ENCODE results near the gene NTMT1. TPM values are rescaled to one million over a fixed set of nuclear protein-coding genes. Genes with fewer than 3 reads are reported as not detected.
A peak's percentile ranks its signal among the peaks of the same experiment; 100 is the strongest.

Gene NTMT1
- total RNA-seq, 1 donor from 2014 or later: 15.5 TPM

DNA sequence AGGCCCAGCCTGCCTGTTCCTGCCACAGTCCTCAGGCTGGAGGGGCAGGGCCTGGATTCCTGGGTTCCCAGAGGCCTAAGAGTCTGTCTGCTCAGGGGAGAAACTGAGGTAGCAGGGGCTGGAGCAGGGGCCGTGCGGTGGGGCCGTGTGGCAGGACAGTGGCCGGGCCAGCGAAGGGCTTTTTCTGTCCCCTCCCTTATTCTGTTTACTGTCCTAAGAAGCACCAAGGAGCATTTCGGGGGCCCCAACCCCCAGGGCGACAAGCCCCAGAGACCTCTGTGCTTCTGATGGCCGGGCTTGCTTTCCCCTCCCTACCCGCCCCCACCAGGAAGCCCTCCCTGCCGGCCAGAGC lies 22.8 kb downstream of the NTMT1 start:
- Histone ChIP-seq H3K27ac (peak overlapping the region; percentile 80), H3K4me3 (no peak overlapping the region), H3K4me1 (peaks cover 38% of the 10 kb centered on the region), H3K36me3 (no peaks in the 10 kb centered on the region), H3K9me3 (no peaks in the 10 kb centered on the region), H3K27me3 (no peaks in the 10 kb centered on the region)
- intact Hi-C loops (cut with DNase I): no loop called here
- DNase-seq (ENCODE audit: extremely low spot score in 2 of 2): no peak
- TF ChIP-seq POLR2A (IDR thresholded peaks at IDR 0.05): no peak
- TF ChIP-seq, protein P1, sequence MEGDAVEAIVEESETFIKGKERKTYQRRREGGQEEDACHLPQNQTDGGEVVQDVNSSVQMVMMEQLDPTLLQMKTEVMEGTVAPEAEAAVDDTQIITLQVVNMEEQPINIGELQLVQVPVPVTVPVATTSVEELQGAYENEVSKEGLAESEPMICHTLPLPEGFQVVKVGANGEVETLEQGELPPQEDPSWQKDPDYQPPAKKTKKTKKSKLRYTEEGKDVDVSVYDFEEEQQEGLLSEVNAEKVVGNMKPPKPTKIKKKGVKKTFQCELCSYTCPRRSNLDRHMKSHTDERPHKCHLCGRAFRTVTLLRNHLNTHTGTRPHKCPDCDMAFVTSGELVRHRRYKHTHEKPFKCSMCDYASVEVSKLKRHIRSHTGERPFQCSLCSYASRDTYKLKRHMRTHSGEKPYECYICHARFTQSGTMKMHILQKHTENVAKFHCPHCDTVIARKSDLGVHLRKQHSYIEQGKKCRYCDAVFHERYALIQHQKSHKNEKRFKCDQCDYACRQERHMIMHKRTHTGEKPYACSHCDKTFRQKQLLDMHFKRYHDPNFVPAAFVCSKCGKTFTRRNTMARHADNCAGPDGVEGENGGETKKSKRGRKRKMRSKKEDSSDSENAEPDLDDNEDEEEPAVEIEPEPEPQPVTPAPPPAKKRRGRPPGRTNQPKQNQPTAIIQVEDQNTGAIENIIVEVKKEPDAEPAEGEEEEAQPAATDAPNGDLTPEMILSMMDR (IDR thresholded peaks at IDR 0.05): no peak
- TF ChIP-seq POLR2AphosphoS5 (IDR thresholded peaks at IDR 0.05; ENCODE audit: insufficient read depth in 1 of 2, low read depth in 1 of 2): no peak

DNA sequence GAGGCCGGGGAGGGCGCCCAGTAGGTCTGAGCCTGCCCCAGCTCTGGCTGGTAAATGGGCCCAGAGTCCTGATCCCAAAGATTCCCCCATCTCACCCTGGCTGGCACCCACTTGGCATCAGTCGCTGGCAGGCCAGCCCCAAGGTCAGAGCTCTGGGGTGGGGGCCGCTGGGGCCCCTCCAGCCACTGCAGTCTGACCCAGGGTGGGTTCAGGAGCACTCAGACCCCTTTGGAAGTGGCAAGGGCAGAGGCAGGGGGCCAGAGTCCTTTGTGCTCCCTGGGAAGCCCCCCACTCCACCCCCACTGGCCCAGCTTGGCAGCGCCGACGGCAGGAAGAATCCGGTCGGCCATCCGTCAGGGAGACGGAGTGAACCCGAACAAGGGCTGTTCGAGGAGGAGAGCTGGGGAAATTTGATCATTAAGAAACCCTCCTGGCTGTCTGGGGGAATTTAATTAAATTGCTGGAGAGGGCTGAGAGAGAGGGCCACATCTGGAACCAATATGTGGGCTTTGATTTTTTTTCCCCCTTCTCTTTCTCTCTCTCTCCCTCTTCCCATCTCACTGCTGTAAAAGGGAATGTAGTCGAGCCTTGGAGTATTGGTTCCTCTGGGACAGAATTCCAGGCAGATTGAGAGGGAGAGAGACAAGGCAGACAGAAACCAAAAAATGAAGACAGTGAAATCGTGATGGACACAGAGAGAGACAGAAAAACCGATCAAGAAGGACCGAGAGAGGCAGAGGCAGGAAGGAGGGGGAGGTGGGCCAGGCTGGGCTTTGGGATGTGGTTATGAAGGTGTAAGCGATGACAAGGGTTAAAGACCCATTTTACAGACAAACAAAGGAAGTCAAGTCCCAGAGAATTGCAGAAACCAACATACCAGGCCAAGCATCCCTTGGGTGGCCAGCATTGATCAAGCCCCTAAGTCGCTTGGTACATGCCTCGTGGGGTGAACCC lies 24.0 kb downstream of the NTMT1 start:
- Histone ChIP-seq H3K27me3 (no peaks in the 10 kb centered on the region), H3K36me3 (no peaks in the 10 kb centered on the region), H3K4me3 (no peak overlapping the region), H3K9me3 (no peaks in the 10 kb centered on the region), H3K4me1 (peaks cover 33% of the 10 kb centered on the region), H3K27ac (peak overlapping the region; percentile 80)
- no peak for TF ChIP-seq POLR2A (IDR thresholded peaks at IDR 0.05)
- TF ChIP-seq, protein P1 (IDR thresholded peaks at IDR 0.05): no peak
- TF ChIP-seq POLR2AphosphoS5 (IDR thresholded peaks at IDR 0.05; ENCODE audit: insufficient read depth in 1 of 2, low read depth in 1 of 2): no peak
- intact Hi-C loops (cut with DNase I): no loop called here
- DNase-seq (ENCODE audit: extremely low spot score in 2 of 2): no peak

DNA sequence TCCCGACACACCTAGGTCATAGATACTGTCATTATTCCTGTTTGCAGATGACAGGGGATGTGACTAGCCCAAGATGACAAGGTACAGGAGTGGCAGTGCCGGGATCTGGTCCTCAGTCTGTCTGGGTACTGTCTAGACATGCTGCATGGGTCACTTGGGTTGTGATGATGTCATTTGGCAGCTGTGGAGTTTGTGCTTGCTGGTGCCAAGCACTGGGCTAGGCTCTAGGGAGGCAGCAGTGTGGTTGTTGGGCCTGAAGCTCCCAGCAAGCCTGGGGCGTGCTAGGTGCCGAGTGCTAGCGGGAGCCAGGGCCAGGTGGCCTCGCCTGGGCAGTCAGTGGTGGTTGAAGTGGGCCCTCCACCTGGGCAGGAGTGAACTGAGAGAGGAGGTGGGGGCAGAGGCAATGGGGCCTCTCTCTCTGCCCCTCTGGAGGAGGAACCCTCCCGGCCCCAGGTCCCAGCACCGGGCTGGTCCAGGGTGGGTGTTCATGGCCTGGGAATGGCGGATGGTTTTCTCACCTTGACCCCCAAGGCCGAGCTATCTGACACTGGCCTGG lies 24.8 kb downstream of the NTMT1 start:
- Histone ChIP-seq H3K4me3 (no peak overlapping the region), H3K9me3 (no peaks in the 10 kb centered on the region), H3K27me3 (no peaks in the 10 kb centered on the region), H3K36me3 (no peaks in the 10 kb centered on the region), H3K4me1 (peaks cover 33% of the 10 kb centered on the region), H3K27ac (peak overlapping the region; percentile 80)
- DNase-seq (ENCODE audit: extremely low spot score in 2 of 2): no peak
- TF ChIP-seq POLR2A (IDR thresholded peaks at IDR 0.05): no peak
- no peak for TF ChIP-seq POLR2AphosphoS5 (IDR thresholded peaks at IDR 0.05; ENCODE audit: insufficient read depth in 1 of 2, low read depth in 1 of 2)
- TF ChIP-seq, protein P1 (IDR thresholded peaks at IDR 0.05): no peak
- intact Hi-C loops (cut with DNase I): no loop called here

DNA sequence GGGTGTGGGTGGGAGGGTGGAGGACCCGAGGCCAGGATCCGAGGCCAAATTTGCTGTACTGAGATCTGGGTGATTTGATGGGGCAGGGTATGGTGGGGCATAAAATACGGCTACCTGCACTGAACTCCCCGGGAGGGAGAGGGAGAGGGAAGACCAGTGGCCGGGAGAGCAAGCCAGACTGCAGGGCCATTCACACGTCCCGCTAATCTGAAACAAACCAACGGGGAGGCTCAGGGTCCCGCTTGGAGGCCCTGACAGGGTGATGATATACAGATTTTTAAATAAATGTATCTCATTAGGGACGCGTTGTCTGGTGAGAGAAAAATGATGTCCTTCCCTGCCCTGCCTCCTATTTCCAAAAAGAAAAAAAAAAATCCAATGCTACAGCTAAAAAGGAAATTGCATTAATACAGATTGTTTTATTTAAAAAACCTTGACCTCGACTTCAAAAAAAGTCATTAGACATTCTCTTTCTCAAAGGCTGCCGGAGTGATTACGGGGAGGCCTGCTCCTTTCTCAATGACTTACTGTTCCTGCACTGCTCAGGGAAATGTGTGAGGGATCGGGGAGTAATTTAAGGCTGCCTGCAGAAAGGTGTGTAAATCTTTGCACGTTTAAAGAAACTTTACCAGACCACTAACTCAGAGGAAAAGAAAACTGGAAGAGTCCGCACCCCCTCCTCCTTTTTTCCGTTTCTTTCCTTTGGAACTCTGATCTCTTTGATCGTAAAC lies 28.0 kb downstream of the NTMT1 start:
- intact Hi-C loops (cut with DNase I): no loop called here
- Histone ChIP-seq H3K36me3 (no peaks in the 10 kb centered on the region), H3K4me1 (peaks cover 19% of the 10 kb centered on the region), H3K27ac (no peak overlapping the region), H3K27me3 (no peaks in the 10 kb centered on the region), H3K4me3 (no peak overlapping the region), H3K9me3 (no peaks in the 10 kb centered on the region)
- no peak for DNase-seq (ENCODE audit: extremely low spot score in 2 of 2)
- TF ChIP-seq POLR2AphosphoS5 (IDR thresholded peaks at IDR 0.05; ENCODE audit: insufficient read depth in 1 of 2, low read depth in 1 of 2): no peak
- TF ChIP-seq POLR2A (IDR thresholded peaks at IDR 0.05): no peak
- TF ChIP-seq, protein P1 (IDR thresholded peaks at IDR 0.05): no peak
